Stimulated activated CD4-positive, alpha-beta T cell treated with anti-CD3 and anti-CD28 coated beads, TNF-alpha, amount 100 ng/mL, for 1 hour (primary cell): ENCODE results near the gene CHIC1.
"Not testable (repeated sequence)": the region's sequence is repeated elsewhere in the genome, so short reads cannot be mapped to it uniquely, and the experiment has no call there.

ENCODE experiments used
- DNase-seq, 3 donors: peaks; one replicate each; pipeline ENCODE4 v3.0.0-alpha.2; 2020; ENCODE audit warnings: low read depth in 3 of 3, low spot score in 1 of 3

CHIC1 gene

GRCh38 chrX:73562984-73563737, at the start of gene CHIC1:
CHIC1 (plus strand) TSS chrX:73563197; CDS start chrX:73563285, 88 bp downstream.
- DNase-seq = peak; percentile 13 to 39 (median 38)

GRCh38 chrX:73522823-73523222, 40.2 kb upstream of the CHIC1 start:
- not testable (repeated sequence) for DNase-seq

GRCh38 chrX:73524906-73525305, 38.1 kb upstream of the CHIC1 start:
- DNase-seq = no peak

- DNase-seq = no peak
Measured at GRCh38 chrX:73525928-73526690, 36.9 kb upstream of the CHIC1 start.

- DNase-seq = not testable (repeated sequence)
Measured at GRCh38 chrX:73531655-73532054, 31.3 kb upstream of the CHIC1 start.

- DNase-seq = no peak
Measured at GRCh38 chrX:73556159-73556558, 6.8 kb upstream of the CHIC1 start.

GRCh38 chrX:73561801-73562200, 1.2 kb upstream of the CHIC1 start:
- DNase-seq = no peak

GRCh38 chrX:73562458-73562857, 539 bp upstream of the CHIC1 start:
- DNase-seq = no peak

GRCh38 chrX:73563738-73564068, 706 bp downstream of the CHIC1 start:
- DNase-seq = no peak

- no peak for DNase-seq
Measured at GRCh38 chrX:73577361-73577760, 14.4 kb downstream of the CHIC1 start.

- DNase-seq = no peak
Measured at GRCh38 chrX:73581002-73581628, 18.1 kb downstream of the CHIC1 start.

- DNase-seq = not testable (repeated sequence)
Measured at GRCh38 chrX:73597758-73598157, 34.8 kb downstream of the CHIC1 start.

GRCh38 chrX:73615022-73615421, 52.0 kb downstream of the CHIC1 start:
- DNase-seq = no peak

GRCh38 chrX:73641669-73642068, 78.7 kb downstream of the CHIC1 start:
- DNase-seq = not testable (repeated sequence)

GRCh38 chrX:73647212-73647611, 84.2 kb downstream of the CHIC1 start:
- no peak for DNase-seq

- DNase-seq = no peak
Measured at GRCh38 chrX:73647632-73648322, 84.8 kb downstream of the CHIC1 start.

GRCh38 chrX:73661322-73661721, 98.3 kb downstream of the CHIC1 start:
- DNase-seq = not testable (repeated sequence)

GRCh38 chrX:73668779-73669178, 105.8 kb downstream of the CHIC1 start:
- DNase-seq = no peak

- no peak for DNase-seq
Measured at GRCh38 chrX:73681408-73681807, 118.4 kb downstream of the CHIC1 start.

GRCh38 chrX:73683236-73683859, 120.4 kb downstream of the CHIC1 start:
- DNase-seq = no peak

GRCh38 chrX:73707014-73707413, 144.0 kb downstream of the CHIC1 start:
- DNase-seq = not testable (repeated sequence)
